SK-N-SH treated with all-trans-retinoic acid at 6 μM for 48 hours (cell line): ENCODE results near the gene F8.
A peak's percentile ranks its signal among the peaks of the same experiment; 100 is the strongest.

Experiments
- ATAC-seq: fragments of 200-7000 bp; cut with Tn5 transposase; 3 replicates; pipeline ENCODE4 v1.9.1; 2020; ENCODE audit warnings: mild to moderate bottlenecking, moderate library complexity
- ARNTL ChIP-seq: fragments of 450-650 bp; formaldehyde crosslinking; IDR thresholded peaks from 2 replicates; pipeline ENCODE4 v1.5.0; 2020; ENCODE audit warnings: low read depth, mild to moderate bottlenecking, moderate library complexity, borderline replicate concordance
- BACH2 ChIP-seq: fragments of 250-450 bp; sonication (Bioruptor Pico); IDR thresholded peaks from 2 replicates; pipeline ENCODE4 v1.9.0; 2021; ENCODE audit warnings: mild to moderate bottlenecking, borderline replicate concordance
- CSDC2 ChIP-seq: fragments of 250-450 bp; sonication (Bioruptor Pico); IDR thresholded peaks from 2 replicates; pipeline ENCODE4 v1.5.0; 2020; ENCODE audit warnings: mild to moderate bottlenecking, moderate library complexity
- ESRRG ChIP-seq: fragments of 250-450 bp; sonication (Bioruptor Pico); IDR thresholded peaks from 2 replicates; pipeline ENCODE4 v1.6.1; 2021; ENCODE audit warnings: mild to moderate bottlenecking
- GLIS3 ChIP-seq: fragments of 250-450 bp; sonication (Bioruptor Pico); IDR thresholded peaks from 2 replicates; pipeline ENCODE4 v1.5.0; 2020; ENCODE audit warnings: mild to moderate bottlenecking, moderate library complexity
- ISL1 ChIP-seq: fragments of 250-450 bp; sonication (Bioruptor Pico); IDR thresholded peaks from 2 replicates; pipeline ENCODE4 v2.1.2; 2022; ENCODE audit warnings: mild to moderate bottlenecking, moderate library complexity
- OSR1 ChIP-seq: fragments of 250-450 bp; sonication (Bioruptor Pico); IDR thresholded peaks from 2 replicates; pipeline ENCODE4 v1.8.0; 2022; ENCODE audit warnings: moderate library complexity, mild to moderate bottlenecking, inconsistent platforms
- PPARA ChIP-seq: fragments of 250-450 bp; sonication (Bioruptor Pico); IDR thresholded peaks from 2 replicates; pipeline ENCODE4 v1.5.0; 2020; ENCODE audit warnings: mild to moderate bottlenecking, borderline replicate concordance
- RARB ChIP-seq: fragments of 250-450 bp; sonication (Bioruptor Pico); IDR thresholded peaks from 2 replicates; pipeline ENCODE4 v1.8.0; 2021; ENCODE audit warnings: mild to moderate bottlenecking, moderate library complexity
- SNAI2 ChIP-seq: fragments of 250-450 bp; sonication (Bioruptor Pico); IDR thresholded peaks from 2 replicates; pipeline ENCODE4 v1.5.0; 2020; ENCODE audit warnings: mild to moderate bottlenecking, moderate library complexity
- TCF4 ChIP-seq: fragments of 250-450 bp; sonication (Bioruptor Pico); IDR thresholded peaks from 2 replicates; pipeline ENCODE4 v1.8.0; 2021; ENCODE audit warnings: mild to moderate bottlenecking, moderate library complexity, borderline replicate concordance
- TOX ChIP-seq: fragments of 250-450 bp; sonication (Bioruptor Pico); IDR thresholded peaks from 2 replicates; pipeline ENCODE4 v1.8.0; 2021; ENCODE audit warnings: mild to moderate bottlenecking, moderate library complexity, borderline replicate concordance
- ZFP30 ChIP-seq: fragments of 450-650 bp; formaldehyde crosslinking; IDR thresholded peaks from 2 replicates; pipeline ENCODE4 v1.5.0; 2022; ENCODE audit warnings: mild to moderate bottlenecking, moderate library complexity
- ZNF70 ChIP-seq: fragments of 450-650 bp; formaldehyde crosslinking; IDR thresholded peaks from 2 replicates; pipeline ENCODE4 v1.5.0; 2020; ENCODE audit warnings: mild to moderate bottlenecking, moderate library complexity
- TF ChIP-seq, protein P1 (sequence below): fragments of 250-450 bp; sonication (Bioruptor Pico); IDR thresholded peaks from 2 replicates; pipeline ENCODE4 v1.8.0; 2021; ENCODE audit warnings: low read depth, mild to moderate bottlenecking, moderate library complexity, borderline replicate concordance
- TF ChIP-seq, protein P2 (sequence below): fragments of 250-450 bp; sonication (Bioruptor Pico); IDR thresholded peaks from 2 replicates; pipeline ENCODE4 v1.5.0; 2020; ENCODE audit warnings: mild to moderate bottlenecking, moderate library complexity
- TF ChIP-seq, protein P3 (sequence below): fragments of 250-450 bp; sonication (Bioruptor Pico); IDR thresholded peaks from 2 replicates; pipeline ENCODE4 v1.5.1; 2021; ENCODE audit warnings: mild to moderate bottlenecking, moderate library complexity
- TF ChIP-seq, protein P4 (sequence below): fragments of 250-450 bp; sonication (Bioruptor Pico); IDR thresholded peaks from 2 replicates; pipeline ENCODE4 v1.5.1; 2020; ENCODE audit warnings: low read depth, mild to moderate bottlenecking, moderate library complexity

F8 gene

DNA sequence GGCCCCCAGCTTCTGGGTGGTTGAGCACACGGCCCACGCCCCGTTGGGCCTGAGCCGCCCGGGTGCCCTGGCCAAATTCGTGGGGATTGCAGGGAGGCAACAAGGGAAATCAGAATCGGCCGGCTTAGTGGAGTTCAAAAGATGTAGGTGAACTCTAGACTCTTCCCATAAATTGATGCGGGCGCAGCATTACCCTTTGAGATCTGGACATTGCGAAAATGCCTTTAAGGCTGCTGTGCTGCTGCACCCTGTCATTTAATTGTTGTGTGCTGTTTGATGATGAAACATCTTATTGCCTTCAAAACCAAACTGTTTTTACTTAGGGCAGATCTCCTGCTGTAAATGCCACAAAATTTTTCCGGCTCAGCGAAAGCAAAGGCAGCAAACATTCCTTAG is 216.8 kb downstream of the F8 start:
- peak; percentile 53 for ATAC-seq
- TF ChIP-seq SNAI2 (CRISPR knock-in tag) (no peak), OSR1 (CRISPR knock-in tag) (no peak)

DNA sequence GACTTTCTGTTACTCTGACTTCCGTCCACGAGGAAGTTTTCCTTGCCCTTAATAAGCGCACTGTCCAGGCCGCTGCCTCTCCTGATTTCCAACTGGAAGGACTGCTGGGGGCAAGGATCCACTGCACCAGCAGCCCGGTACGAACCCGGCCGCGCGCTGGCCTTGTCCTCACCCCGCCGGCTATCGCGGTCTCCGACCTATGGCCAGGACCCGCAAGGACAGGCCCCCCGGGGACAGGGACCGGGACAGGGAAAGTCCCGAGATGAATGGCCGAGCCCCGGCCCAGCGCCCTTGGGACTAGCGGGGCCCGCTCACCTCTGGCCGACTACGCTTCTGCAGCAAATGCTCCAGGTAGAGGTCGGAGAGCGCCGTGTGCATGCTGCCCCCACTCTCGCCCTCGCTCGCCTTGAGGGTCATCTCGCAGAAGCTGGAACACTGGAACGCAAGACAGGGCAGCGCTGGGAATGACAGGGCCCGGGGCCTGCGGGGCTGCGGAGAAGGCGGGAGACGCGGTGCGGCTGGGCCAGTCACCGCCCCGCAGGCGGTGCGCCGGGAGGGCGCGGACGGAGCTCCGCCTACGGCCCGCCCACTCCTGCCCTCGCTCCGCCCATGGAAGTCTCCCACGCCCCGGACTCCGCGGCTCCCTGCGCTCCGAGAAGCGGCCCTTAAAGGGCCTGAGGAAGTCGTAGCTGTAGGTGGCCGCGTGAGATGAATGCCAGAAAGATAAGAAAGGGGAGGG is 217.4 kb downstream of the F8 start, which contains the start of gene MPP1:
MPP1 (minus strand) TSS at position 529 of the 739 bp plus-strand sequence; CDS start at position 417, 112 bp downstream.
- peak; percentile 98 for ATAC-seq
- TF ChIP-seq BACH2 (CRISPR knock-in tag) = no peak
- TF ChIP-seq, protein P1, sequence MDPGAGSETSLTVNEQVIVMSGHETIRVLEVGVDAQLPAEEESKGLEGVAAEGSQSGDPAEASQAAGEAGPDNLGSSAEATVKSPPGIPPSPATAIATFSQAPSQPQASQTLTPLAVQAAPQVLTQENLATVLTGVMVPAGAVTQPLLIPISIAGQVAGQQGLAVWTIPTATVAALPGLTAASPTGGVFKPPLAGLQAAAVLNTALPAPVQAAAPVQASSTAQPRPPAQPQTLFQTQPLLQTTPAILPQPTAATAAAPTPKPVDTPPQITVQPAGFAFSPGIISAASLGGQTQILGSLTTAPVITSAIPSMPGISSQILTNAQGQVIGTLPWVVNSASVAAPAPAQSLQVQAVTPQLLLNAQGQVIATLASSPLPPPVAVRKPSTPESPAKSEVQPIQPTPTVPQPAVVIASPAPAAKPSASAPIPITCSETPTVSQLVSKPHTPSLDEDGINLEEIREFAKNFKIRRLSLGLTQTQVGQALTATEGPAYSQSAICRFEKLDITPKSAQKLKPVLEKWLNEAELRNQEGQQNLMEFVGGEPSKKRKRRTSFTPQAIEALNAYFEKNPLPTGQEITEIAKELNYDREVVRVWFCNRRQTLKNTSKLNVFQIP (CRISPR knock-in tag) = no peak
- no peak for TF ChIP-seq TOX (CRISPR knock-in tag)
- TF ChIP-seq OSR1 (CRISPR knock-in tag) = no peak
- TF ChIP-seq ARNTL (CRISPR knock-in tag) = no peak
- TF ChIP-seq, protein P2, sequence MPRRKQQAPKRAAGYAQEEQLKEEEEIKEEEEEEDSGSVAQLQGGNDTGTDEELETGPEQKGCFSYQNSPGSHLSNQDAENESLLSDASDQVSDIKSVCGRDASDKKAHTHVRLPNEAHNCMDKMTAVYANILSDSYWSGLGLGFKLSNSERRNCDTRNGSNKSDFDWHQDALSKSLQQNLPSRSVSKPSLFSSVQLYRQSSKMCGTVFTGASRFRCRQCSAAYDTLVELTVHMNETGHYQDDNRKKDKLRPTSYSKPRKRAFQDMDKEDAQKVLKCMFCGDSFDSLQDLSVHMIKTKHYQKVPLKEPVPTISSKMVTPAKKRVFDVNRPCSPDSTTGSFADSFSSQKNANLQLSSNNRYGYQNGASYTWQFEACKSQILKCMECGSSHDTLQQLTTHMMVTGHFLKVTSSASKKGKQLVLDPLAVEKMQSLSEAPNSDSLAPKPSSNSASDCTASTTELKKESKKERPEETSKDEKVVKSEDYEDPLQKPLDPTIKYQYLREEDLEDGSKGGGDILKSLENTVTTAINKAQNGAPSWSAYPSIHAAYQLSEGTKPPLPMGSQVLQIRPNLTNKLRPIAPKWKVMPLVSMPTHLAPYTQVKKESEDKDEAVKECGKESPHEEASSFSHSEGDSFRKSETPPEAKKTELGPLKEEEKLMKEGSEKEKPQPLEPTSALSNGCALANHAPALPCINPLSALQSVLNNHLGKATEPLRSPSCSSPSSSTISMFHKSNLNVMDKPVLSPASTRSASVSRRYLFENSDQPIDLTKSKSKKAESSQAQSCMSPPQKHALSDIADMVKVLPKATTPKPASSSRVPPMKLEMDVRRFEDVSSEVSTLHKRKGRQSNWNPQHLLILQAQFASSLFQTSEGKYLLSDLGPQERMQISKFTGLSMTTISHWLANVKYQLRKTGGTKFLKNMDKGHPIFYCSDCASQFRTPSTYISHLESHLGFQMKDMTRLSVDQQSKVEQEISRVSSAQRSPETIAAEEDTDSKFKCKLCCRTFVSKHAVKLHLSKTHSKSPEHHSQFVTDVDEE (CRISPR knock-in tag) = no peak
- no peak for TF ChIP-seq ESRRG (CRISPR knock-in tag)
- TF ChIP-seq ZNF70 (CRISPR knock-in tag) = no peak
- TF ChIP-seq PPARA (CRISPR knock-in tag) = no peak
- TF ChIP-seq, protein P3, sequence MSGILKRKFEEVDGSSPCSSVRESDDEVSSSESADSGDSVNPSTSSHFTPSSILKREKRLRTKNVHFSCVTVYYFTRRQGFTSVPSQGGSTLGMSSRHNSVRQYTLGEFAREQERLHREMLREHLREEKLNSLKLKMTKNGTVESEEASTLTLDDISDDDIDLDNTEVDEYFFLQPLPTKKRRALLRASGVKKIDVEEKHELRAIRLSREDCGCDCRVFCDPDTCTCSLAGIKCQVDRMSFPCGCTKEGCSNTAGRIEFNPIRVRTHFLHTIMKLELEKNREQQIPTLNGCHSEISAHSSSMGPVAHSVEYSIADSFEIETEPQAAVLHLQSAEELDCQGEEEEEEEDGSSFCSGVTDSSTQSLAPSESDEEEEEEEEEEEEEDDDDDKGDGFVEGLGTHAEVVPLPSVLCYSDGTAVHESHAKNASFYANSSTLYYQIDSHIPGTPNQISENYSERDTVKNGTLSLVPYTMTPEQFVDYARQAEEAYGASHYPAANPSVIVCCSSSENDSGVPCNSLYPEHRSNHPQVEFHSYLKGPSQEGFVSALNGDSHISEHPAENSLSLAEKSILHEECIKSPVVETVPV (CRISPR knock-in tag) = no peak
- TF ChIP-seq TCF4 (CRISPR knock-in tag) = no peak
- TF ChIP-seq, protein P4, sequence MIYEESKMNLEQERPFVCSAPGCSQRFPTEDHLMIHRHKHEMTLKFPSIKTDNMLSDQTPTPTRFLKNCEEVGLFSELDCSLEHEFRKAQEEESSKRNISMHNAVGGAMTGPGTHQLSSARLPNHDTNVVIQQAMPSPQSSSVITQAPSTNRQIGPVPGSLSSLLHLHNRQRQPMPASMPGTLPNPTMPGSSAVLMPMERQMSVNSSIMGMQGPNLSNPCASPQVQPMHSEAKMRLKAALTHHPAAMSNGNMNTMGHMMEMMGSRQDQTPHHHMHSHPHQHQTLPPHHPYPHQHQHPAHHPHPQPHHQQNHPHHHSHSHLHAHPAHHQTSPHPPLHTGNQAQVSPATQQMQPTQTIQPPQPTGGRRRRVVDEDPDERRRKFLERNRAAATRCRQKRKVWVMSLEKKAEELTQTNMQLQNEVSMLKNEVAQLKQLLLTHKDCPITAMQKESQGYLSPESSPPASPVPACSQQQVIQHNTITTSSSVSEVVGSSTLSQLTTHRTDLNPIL = no peak
- TF ChIP-seq CSDC2 (CRISPR knock-in tag) = no peak
- TF ChIP-seq ISL1 (CRISPR knock-in tag) = no peak

DNA sequence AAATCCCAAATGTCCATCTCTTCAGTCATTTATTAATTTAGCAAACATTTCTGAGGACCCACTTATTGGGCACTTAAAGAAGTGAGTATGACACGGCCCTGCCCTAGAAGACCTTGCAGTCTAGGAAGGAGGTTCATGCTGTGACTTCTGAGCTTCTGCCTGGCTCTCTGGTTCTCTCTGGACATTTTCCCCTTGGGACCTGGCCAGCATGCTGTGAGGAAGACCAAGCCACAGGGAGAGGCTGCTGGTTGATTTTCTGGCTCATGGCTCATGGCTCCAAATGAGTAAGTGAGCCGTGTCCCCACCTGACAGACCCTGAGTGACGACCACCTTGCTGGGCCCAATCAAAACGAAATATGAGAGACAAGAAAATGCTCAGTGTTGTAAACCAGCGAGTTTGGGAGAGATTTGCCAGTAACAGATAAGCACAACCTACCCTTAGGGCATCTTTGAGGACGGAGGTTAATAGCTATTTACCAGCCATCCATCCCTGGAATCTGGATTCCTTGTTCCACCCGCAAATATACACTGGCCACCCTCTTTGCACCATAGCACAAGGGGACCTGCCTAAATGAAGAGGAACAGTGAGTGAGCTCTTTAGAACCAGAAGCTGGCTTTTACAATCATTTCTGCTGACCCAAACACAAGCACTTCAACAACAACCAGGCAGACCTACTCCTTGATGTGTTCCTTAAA is 218.1 kb downstream of the F8 start:
- peak; percentile 4; the same call in 2 of the 3 replicates for ATAC-seq
- TF ChIP-seq RARB (no peak), ARNTL (CRISPR knock-in tag) (no peak)

DNA sequence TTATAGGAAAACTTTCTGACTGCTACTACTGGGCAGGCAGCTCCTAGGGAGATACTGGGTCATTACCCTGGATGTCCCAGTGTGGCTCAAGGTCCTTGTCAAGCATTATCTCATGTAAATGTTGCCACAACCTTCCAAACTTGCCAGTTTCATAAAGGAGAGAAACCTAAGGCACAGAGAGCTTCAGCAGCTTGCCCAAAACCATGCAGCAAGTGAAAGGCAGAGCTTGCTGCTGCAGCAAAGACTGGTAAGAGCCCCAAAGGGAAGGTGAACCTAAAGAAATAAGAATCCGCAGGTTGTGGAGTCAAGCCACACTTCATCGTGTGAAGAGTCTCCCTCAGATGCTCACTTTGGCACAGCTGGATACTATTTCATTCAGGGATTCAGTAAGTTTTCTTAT is 219.6 kb downstream of the F8 start:
- no peak for ATAC-seq
- no peak for TF ChIP-seq SNAI2 (CRISPR knock-in tag)

DNA sequence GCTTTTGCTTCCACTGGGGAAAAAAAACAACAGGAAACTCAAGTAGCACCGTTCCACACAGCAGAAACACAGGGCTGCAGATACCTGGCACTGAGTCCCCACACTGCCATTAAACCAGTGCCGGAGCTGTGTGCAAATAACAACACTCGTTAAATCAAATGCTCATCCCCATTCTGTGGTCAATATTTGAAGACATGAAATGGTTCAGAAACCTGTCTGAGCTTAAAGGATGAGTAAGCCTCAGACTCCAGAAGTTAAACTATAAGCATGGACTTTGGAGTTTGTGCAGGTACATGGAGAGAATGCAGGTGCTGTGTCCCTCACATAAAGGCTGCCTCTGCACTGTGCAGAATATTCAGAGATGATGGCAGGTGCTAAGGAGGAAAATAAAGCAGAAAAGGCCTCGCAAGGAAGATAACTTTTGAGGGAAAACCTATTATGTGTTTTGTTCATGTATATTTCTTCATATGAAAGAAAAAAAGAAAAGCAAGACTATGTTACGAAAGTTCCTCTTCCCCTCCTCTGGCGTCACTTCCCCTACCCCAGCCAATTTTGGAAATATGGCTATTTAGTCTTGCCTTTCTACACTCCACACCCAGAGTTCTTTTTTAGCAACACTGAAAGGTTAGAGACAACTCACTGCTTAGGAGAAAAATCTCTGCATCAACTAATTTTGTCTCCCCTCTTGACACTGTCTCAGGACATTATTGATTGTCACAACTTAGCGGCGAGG is 221.9 kb downstream of the F8 start:
- ATAC-seq = no peak
- TF ChIP-seq ZFP30 (CRISPR knock-in tag) (no peak), GLIS3 (no peak), ISL1 (CRISPR knock-in tag) (no peak), CSDC2 (CRISPR knock-in tag) (no peak), SNAI2 (CRISPR knock-in tag) (no peak), OSR1 (CRISPR knock-in tag) (no peak), ZNF70 (CRISPR knock-in tag) (no peak), PPARA (CRISPR knock-in tag) (no peak)
- TF ChIP-seq, protein P3 (CRISPR knock-in tag) = no peak
- TF ChIP-seq, protein P4 = no peak
